ENCODE measurements around the gene MYO7A. TPM values are rescaled to one million over a fixed set of nuclear protein-coding genes. Genes with fewer than 3 reads are reported as not detected.

Gene MYO7A
- total RNA-seq, 3 donors from 2014 or later (not counting 1 experiment from before 2014, with no cell fraction given), result 0.20 to 1.1 (median 0.68) TPM

- 87% methylated on average over 11 of the region's 11 CpGs for WGBS (ENCODE audit: insufficient coverage)
- ATAC-seq (no peak), DNase-seq (no peak)
- TF ChIP-seq CTCF (IDR thresholded peaks at IDR 0.05), result no peak
- intact Hi-C loops (cut with micrococcal nuclease), result no loop called here
- Histone ChIP-seq H3K27ac (ENCODE audit: low read length) (no peak overlapping the region), H3K9me3 (ENCODE audit: control insufficient read depth, insufficient read depth, low read length) (no peaks in the 10 kb centered on the region), H3K4me1 (ENCODE audit: control insufficient read depth, insufficient read depth, low read length) (no peaks in the 10 kb centered on the region), H3K4me3 (ENCODE audit: low read length) (no peak overlapping the region), H3K27me3 (ENCODE audit: control insufficient read depth, insufficient read depth, low read length) (no peaks in the 10 kb centered on the region), H3K36me3 (ENCODE audit: control insufficient read depth, insufficient read depth, low read length) (no peaks in the 10 kb centered on the region)
- Mint-ChIP-seq H3K27ac (no peak overlapping the region), H3K9me3 (no peaks in the 10 kb centered on the region), H3K36me3 (no peaks in the 10 kb centered on the region), H3K4me1 (no peaks in the 10 kb centered on the region), H3K27me3 (ENCODE audit: low read depth in 2 of 2) (peaks cover 0 to 2% of the 10 kb centered on the region in 2 donors), H3K4me3 (no peak overlapping the region)
These were observed 83.7 kb downstream of the MYO7A start for GRCh38 chr11:77211594-77212251.

- Histone ChIP-seq H3K4me1 (ENCODE audit: control insufficient read depth, insufficient read depth, low read length) (no peaks in the 10 kb centered on the region), H3K9me3 (ENCODE audit: control insufficient read depth, insufficient read depth, low read length) (no peaks in the 10 kb centered on the region), H3K27me3 (ENCODE audit: control insufficient read depth, insufficient read depth, low read length) (no peaks in the 10 kb centered on the region), H3K27ac (ENCODE audit: low read length) (no peak overlapping the region), H3K4me3 (ENCODE audit: low read length) (no peak overlapping the region), H3K36me3 (ENCODE audit: control insufficient read depth, insufficient read depth, low read length) (no peaks in the 10 kb centered on the region)
- ATAC-seq (no peak), DNase-seq (no peak)
- Mint-ChIP-seq H3K27ac (no peak overlapping the region), H3K36me3 (no peaks in the 10 kb centered on the region), H3K4me3 (no peak overlapping the region), H3K4me1 (no peaks in the 10 kb centered on the region), H3K9me3 (no peaks in the 10 kb centered on the region), H3K27me3 (ENCODE audit: low read depth in 2 of 2) (peaks cover 0 to 2% of the 10 kb centered on the region in 2 donors)
- intact Hi-C loops (cut with micrococcal nuclease), result no loop called here
- 81% methylated on average over 8 of the region's 8 CpGs for WGBS (ENCODE audit: insufficient coverage)
- TF ChIP-seq CTCF (IDR thresholded peaks at IDR 0.05), result no peak
These were observed 84.4 kb downstream of the MYO7A start for GRCh38 chr11:77212314-77213007.

- whole genome bisulfite sequencing (ENCODE audit: insufficient coverage), result 85% methylated on average over 13 of the region's 13 CpGs
- DNase-seq (no peak), ATAC-seq (no peak)
- TF ChIP-seq CTCF (IDR thresholded peaks at IDR 0.05), result no peak
- intact Hi-C loops (cut with micrococcal nuclease), result no loop called here
- Mint-ChIP-seq H3K36me3 (no peaks in the 10 kb centered on the region), H3K27ac (no peak overlapping the region), H3K4me1 (no peaks in the 10 kb centered on the region), H3K4me3 (no peak overlapping the region), H3K9me3 (no peaks in the 10 kb centered on the region), H3K27me3 (ENCODE audit: low read depth in 2 of 2) (peaks cover 0 to 2% of the 10 kb centered on the region in 2 donors)
- no peaks in the 10 kb centered on the region for H3K36me3 ChIP-seq (ENCODE audit: control insufficient read depth, insufficient read depth, low read length)
- no peak overlapping the region for H3K4me3 ChIP-seq (ENCODE audit: low read length)
- no peaks in the 10 kb centered on the region for H3K9me3 ChIP-seq (ENCODE audit: control insufficient read depth, insufficient read depth, low read length)
- H3K27me3 ChIP-seq (ENCODE audit: control insufficient read depth, insufficient read depth, low read length), result no peaks in the 10 kb centered on the region
- no peak overlapping the region for H3K27ac ChIP-seq (ENCODE audit: low read length)
- H3K4me1 ChIP-seq (ENCODE audit: control insufficient read depth, insufficient read depth, low read length), result no peaks in the 10 kb centered on the region
These were observed 85.1 kb downstream of the MYO7A start for GRCh38 chr11:77213029-77213579.
